Stimulated activated naive CD8-positive, alpha-beta T cell treated with anti-CD3 and anti-CD28 coated beads, Interleukin-15, Interleukin-2, amounts not matched to agents 100 ng/mL and 50 ng/mL, for 24 hours (primary cell): ENCODE measurements around the gene TNFSF15.
A peak's percentile ranks its signal among the peaks of the same experiment; 100 is the strongest.
"Not testable (repeated sequence)": the region's sequence is repeated elsewhere in the genome, so short reads cannot be mapped to it uniquely, and the experiment has no call there.

Source experiments
- H3K27ac Mint-ChIP-seq: one replicate; pipeline ENCODE4 v1.8.0; 2021; ENCODE audit warnings: mild to moderate bottlenecking, mixed read lengths
- H3K27me3 Mint-ChIP-seq: one replicate; pipeline ENCODE4 v1.8.0; 2021; ENCODE audit warnings: mixed read lengths
- H3K36me3 Mint-ChIP-seq: one replicate; pipeline ENCODE4 v1.8.0; 2021; ENCODE audit warnings: low read depth, mixed read lengths
- H3K4me1 Mint-ChIP-seq: one replicate; pipeline ENCODE4 v1.8.0; 2021; ENCODE audit warnings: low read depth, mixed read lengths
- H3K4me3 Mint-ChIP-seq: one replicate; pipeline ENCODE4 v1.8.0; 2021; ENCODE audit warnings: mild to moderate bottlenecking, mixed read lengths
- H3K9me3 Mint-ChIP-seq: one replicate; pipeline ENCODE4 v1.8.0; 2021; ENCODE audit warnings: mixed read lengths

The TNFSF15 gene

DNA sequence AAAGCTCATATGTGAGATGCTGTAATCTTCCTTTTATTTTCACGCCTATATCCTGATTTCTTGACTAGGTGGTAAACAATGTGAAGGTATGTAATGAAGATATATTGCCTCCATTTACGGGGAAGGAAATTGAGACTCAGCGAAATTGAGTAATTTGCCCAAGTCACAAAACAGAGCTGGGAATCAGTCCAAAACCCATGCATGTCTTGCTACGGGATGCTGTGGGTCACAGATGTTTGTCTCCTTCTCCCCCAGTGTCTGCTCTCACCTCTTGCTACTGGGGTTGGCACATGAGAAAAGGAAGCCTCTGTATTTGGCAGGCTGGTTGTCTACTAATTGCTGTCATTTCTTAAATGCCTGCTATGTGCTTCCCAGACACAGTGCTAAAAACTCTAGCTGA lies 70.1 kb downstream of the TNFSF15 start:
- no peak overlapping the region for H3K4me3 Mint-ChIP-seq
- H3K36me3 Mint-ChIP-seq: no peaks in the 10 kb centered on the region
- no peaks in the 10 kb centered on the region for H3K9me3 Mint-ChIP-seq
- no peaks in the 10 kb centered on the region for H3K27me3 Mint-ChIP-seq
- peak overlapping the region; percentile 67 for H3K27ac Mint-ChIP-seq
- H3K4me1 Mint-ChIP-seq: peaks cover 74% of the 10 kb centered on the region

DNA sequence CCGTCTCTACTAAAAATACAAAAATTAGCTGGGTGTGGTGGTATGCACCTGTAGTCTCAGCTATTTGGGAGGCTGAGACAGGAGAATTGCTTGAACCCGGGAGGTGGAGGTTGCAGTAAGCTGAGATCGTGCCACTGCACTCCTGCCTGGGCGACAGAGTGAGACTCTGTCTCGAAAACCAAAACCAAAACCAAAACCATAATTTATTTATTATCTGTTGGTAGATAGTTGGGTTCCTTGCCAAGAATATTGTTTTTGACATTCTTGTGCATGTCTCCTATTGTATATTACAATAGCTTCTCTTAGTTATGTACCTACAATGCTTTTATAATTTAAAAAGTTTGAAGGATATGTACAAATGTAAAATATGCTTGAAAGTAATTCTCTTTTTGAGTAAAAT lies 70.7 kb downstream of the TNFSF15 start:
- H3K27ac Mint-ChIP-seq, H3K27me3 Mint-ChIP-seq, H3K36me3 Mint-ChIP-seq: not testable (repeated sequence)

More for the DNA sequence above, 70.7 kb downstream of the TNFSF15 start:
- not testable (repeated sequence) for H3K4me3 Mint-ChIP-seq, H3K9me3 Mint-ChIP-seq
- H3K4me1 Mint-ChIP-seq: peaks cover 68% of the 10 kb centered on the region
